ENCODE results near the gene GTF2IRD1.
"Not testable (repeated sequence)": the region's sequence is repeated elsewhere in the genome, so short reads cannot be mapped to it uniquely, and the experiment has no call there.

DNA sequence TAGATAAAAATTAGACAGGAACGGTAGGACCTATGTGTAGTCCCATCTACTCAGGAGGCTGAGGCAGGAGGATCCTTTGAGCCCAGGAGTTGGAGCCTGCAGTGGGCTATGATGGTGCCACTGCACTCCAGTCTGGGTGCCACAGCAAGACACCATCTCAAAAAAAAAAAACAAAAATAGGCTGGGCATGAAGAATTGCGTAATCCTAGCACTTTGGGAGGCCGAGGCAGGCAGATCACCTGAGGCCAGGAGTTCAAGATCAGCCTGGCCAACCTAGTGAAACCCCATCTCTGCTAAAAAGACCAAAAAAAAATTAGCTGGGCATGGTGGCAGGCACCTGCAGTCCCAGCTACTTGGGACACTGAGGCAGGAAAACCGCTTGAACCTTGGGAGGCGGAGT is 88.2 kb downstream of the GTF2IRD1 start:
- not testable (repeated sequence) for TF ChIP-seq CTCF, POLR2A (IDR thresholded peaks at IDR 0.05)
